Vagina (tissue), 2 donors: ENCODE measurements around the gene SAMD4B. TPM values are rescaled to one million over a fixed set of nuclear protein-coding genes. Genes with fewer than 3 reads are reported as not detected.

Experiments used
- DNase-seq, 2 donors: peaks; one replicate each; pipeline ENCODE4 v3.0.0-alpha.2; 2017; ENCODE audit errors: extremely low spot score in 2 of 2
- H3K27ac ChIP-seq: fragments of 200-600 bp; sonication (generic); one replicate; pipeline ENCODE4 v1.5.1; 2019
- H3K27me3 ChIP-seq: fragments of 200-600 bp; sonication (generic); one replicate; pipeline ENCODE4 v1.5.1; 2019
- H3K36me3 ChIP-seq, 2 donors: fragments of 200-600 bp; sonication (generic); one replicate each; pipeline ENCODE4 v1.5.1; 2017 to 2019
- H3K4me1 ChIP-seq: fragments of 200-600 bp; sonication (generic); one replicate; pipeline ENCODE4 v1.5.1; 2019
- H3K4me3 ChIP-seq, 2 donors: fragments of 200-600 bp; sonication (generic); 1 replicate in 1 of 2; 2 replicates in 1 of 2; pipeline ENCODE4 v1.5.1; 2016 to 2019
- H3K9me3 ChIP-seq: fragments of 200-600 bp; sonication (generic); one replicate; pipeline ENCODE4 v1.5.1; 2019
- POLR2A ChIP-seq, 2 donors: fragments of 450-650 bp; IDR thresholded peaks; one replicate each; pipeline ENCODE4 v1.6.1; 2017; ENCODE audit warnings: antibody characterized with exemption in 2 of 2, mild to moderate bottlenecking in 2 of 2, moderate library complexity in 2 of 2
- POLR2AphosphoS5 ChIP-seq, 2 donors: sonication (generic); formaldehyde crosslinking; IDR thresholded peaks; one replicate each; pipeline ENCODE4 v1.9.0; 2017; ENCODE audit warnings: antibody characterized with exemption in 2 of 2, mild to moderate bottlenecking in 2 of 2, low read depth in 1 of 2; ENCODE audit not compliant: insufficient read depth in 1 of 2
- intact Hi-C: fragments of 100-400 bp; cut with DNase I; formaldehyde crosslinking; loops from one replicate; pipeline ENCODE4 v1.15.1; 2023
- total RNA-seq: library from RNA; depleted of rRNA; stranded (reverse); fragments of >200 nt; gene quantifications from one replicate; pipeline ENCODE4 v1.2.3, GENCODE V29; 2016
- TF ChIP-seq, protein P1 (sequence below), 3 experiments: fragments of 450-650 bp in 2 of 3; fragments of 200-600 bp in 1 of 3; sonication (generic) in 1 of 3; IDR thresholded peaks; one replicate each; pipeline ENCODE4 v1.5.1; 2017 to 2019; ENCODE audit warnings: antibody characterized with exemption in 3 of 3, mild to moderate bottlenecking in 2 of 3, moderate library complexity in 2 of 3

Gene SAMD4B
- total RNA-seq, 1 donor from 2014 or later, result 128 TPM

DNA sequence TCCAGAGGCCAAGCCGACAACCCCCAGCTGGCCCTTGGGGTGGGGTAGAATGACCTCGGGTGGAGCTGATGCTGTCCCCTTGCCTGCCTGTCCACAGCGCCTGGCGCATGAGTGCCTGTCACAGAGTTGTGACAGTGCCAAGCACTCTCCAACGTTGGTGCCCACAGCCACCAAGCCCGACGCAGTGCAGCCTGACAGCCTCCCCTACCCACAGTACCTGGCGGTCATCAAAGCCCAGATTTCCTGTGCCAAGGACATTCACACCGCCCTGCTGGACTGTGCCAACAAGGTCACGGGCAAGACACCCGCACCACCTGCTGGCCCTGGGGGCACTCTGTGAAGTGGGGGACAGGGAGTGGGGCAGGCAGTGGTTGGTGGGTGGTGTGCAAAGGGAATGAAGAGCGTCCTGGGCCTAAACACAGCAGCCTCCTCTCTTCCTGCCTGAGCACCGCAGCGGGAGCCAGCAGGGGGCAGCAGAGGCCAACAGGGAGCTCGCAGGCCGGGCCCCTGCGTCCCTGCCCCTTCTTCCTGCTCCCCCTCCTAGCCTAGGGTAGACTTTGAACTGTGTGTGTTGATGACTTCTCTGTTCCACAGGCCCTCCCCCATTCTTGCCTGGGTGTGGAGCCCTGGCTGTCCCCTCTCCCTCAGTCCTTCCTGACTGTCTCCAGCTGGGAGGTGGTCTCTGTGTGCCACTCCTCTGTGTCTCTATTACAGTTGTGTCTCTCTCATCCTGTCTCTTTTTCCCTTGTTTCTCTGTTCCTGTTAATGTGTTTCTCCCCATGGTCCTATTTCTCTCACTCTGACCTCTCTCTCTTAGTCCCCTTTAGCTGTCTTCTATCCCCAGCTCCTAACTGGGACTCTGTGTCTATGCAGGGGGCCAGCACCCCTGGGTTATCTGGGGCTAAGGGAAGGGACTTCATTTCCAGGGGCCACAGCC lies 55.4 kb downstream of the SAMD4B start:
- peak overlapping the region in 1 of 2 donors; percentile 12 for H3K4me3 ChIP-seq
- H3K4me1 ChIP-seq, result peaks cover 54% of the 10 kb centered on the region
- peak in 1 of 2 donors; percentile 92 for DNase-seq
- peaks cover 0 to 10% of the 10 kb centered on the region in 2 donors for H3K36me3 ChIP-seq
- H3K27me3 ChIP-seq, result no peaks in the 10 kb centered on the region
- peak in 1 of 2 donors; percentile 46 for TF ChIP-seq POLR2AphosphoS5 (IDR thresholded peaks at IDR 0.05; ENCODE audit: insufficient read depth in 1 of 2, low read depth in 1 of 2)
- TF ChIP-seq POLR2A (IDR thresholded peaks at IDR 0.05), result no peak
- TF ChIP-seq, protein P1, sequence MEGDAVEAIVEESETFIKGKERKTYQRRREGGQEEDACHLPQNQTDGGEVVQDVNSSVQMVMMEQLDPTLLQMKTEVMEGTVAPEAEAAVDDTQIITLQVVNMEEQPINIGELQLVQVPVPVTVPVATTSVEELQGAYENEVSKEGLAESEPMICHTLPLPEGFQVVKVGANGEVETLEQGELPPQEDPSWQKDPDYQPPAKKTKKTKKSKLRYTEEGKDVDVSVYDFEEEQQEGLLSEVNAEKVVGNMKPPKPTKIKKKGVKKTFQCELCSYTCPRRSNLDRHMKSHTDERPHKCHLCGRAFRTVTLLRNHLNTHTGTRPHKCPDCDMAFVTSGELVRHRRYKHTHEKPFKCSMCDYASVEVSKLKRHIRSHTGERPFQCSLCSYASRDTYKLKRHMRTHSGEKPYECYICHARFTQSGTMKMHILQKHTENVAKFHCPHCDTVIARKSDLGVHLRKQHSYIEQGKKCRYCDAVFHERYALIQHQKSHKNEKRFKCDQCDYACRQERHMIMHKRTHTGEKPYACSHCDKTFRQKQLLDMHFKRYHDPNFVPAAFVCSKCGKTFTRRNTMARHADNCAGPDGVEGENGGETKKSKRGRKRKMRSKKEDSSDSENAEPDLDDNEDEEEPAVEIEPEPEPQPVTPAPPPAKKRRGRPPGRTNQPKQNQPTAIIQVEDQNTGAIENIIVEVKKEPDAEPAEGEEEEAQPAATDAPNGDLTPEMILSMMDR (IDR thresholded peaks at IDR 0.05), result peak; percentile 97 to 98 (median 97)
- H3K9me3 ChIP-seq, result no peaks in the 10 kb centered on the region
- intact Hi-C loops, result loop anchor here (5.0 to 10.0 kb wide), 2 partner anchors 45 to 137 kb away; partner anchors contain the start of gene EID2B
- H3K27ac ChIP-seq, result peak overlapping the region; percentile 97

DNA sequence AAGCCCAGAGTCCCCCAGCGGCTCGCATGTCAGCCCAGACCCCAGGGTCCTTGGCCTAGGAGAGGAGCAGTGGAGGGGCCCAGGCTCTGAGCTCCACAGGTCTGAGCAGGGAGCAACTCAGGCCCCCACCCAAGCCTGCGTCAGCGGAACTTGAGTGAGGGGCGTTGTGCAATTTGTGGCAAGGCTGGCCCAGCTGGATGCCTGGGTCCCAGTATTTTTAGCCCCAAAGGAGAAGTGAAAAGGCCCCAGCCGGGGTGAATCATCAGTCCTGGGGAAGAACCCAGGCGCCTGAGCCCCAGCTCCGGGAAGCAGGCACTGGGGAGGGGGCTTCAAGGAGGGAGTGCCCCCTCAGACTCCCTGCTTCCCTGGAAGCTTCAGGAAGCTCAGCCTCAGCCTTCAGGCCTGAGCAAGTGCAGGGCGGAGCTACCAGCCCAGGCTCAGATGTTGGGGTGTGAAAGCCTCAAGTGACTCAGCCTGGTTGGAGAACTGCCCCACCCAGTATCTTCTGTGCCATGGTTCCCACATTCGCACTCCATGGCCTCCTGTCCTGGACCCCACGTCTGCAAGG lies 56.2 kb downstream of the SAMD4B start:
- Histone ChIP-seq H3K27me3 (no peaks in the 10 kb centered on the region), H3K4me1 (peaks cover 58% of the 10 kb centered on the region), H3K27ac (peak overlapping the region; percentile 97), H3K9me3 (no peaks in the 10 kb centered on the region), H3K4me3 (peak overlapping the region in 1 of 2 donors; percentile 12), H3K36me3 (peaks cover 0 to 9% of the 10 kb centered on the region in 2 donors)
- TF ChIP-seq POLR2AphosphoS5 (IDR thresholded peaks at IDR 0.05; ENCODE audit: insufficient read depth in 1 of 2, low read depth in 1 of 2) (peak; percentile 67 to 85), POLR2A (IDR thresholded peaks at IDR 0.05) (peak in 1 of 2 donors; percentile 14)
- TF ChIP-seq, protein P1 (IDR thresholded peaks at IDR 0.05), result no peak
- peak in 1 of 2 donors; percentile 95 for DNase-seq
- intact Hi-C loops, result loop anchor here (5.0 to 10.0 kb wide), 2 partner anchors 44 to 136 kb away; partner anchors contain the start of gene EID2B

DNA sequence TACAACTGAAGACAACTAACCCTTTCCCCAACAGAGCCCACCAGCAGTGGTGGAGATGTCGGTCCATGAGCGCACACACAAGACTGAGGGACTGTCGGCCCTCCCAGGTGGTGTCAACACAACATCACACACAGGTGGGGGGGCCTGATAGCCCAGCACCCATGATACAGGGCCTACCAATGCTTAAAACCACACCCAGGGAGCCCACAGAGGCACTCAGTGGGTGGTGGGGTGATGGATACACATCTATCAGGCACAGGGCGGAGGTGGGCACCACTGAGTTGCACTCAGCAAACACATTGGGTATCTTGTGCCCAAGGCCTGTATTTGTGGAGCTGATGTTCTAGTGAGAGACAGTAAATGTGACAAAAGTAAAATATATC lies 57.4 kb downstream of the SAMD4B start:
- TF ChIP-seq, protein P1 (IDR thresholded peaks at IDR 0.05), result no peak
- TF ChIP-seq POLR2AphosphoS5 (IDR thresholded peaks at IDR 0.05; ENCODE audit: insufficient read depth in 1 of 2, low read depth in 1 of 2), result no peak
- no peak for TF ChIP-seq POLR2A (IDR thresholded peaks at IDR 0.05)
- no peak overlapping the region for H3K4me3 ChIP-seq
- no peak for DNase-seq
- no peaks in the 10 kb centered on the region for H3K9me3 ChIP-seq
- no peaks in the 10 kb centered on the region for H3K27me3 ChIP-seq
- H3K4me1 ChIP-seq, result peaks cover 60% of the 10 kb centered on the region
- intact Hi-C loops, result loop anchor here (5.0 to 10.0 kb wide), 2 partner anchors 43 to 135 kb away; partner anchors contain the start of gene EID2B
- no peaks in the 10 kb centered on the region for H3K36me3 ChIP-seq
- H3K27ac ChIP-seq, result peak overlapping the region; percentile 97

DNA sequence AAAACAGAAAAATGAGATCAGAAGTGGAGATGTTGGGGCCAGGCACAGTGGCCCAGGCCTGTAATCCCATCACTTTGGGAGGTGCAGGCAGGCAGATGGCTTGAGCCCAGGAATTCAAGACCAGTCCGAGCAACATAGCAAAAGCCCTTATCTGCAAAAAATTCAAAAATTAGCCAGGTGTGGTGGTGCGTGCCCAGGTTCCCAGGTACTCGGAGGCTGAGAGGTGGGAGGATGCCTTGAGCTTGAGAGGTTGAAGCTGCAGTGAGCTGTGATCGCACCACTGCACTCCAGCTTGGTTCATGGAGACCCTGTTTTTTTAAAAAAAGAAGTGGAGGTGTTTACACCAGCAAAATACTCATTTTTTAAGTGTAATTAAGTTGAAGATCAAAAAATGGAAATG lies 57.8 kb downstream of the SAMD4B start:
- Histone ChIP-seq H3K4me3 (no peak overlapping the region), H3K4me1 (peaks cover 64% of the 10 kb centered on the region)
- no peak for TF ChIP-seq POLR2AphosphoS5 (IDR thresholded peaks at IDR 0.05; ENCODE audit: insufficient read depth in 1 of 2, low read depth in 1 of 2)
- TF ChIP-seq POLR2A (IDR thresholded peaks at IDR 0.05), result no peak
- TF ChIP-seq, protein P1 (IDR thresholded peaks at IDR 0.05), result no peak

More for the DNA sequence above, 57.8 kb downstream of the SAMD4B start:
- DNase-seq, result no peak
- H3K36me3 ChIP-seq, result no peaks in the 10 kb centered on the region
- peak overlapping the region; percentile 97 for H3K27ac ChIP-seq
- no peaks in the 10 kb centered on the region for H3K27me3 ChIP-seq
- intact Hi-C loops, result no loop called here
- no peaks in the 10 kb centered on the region for H3K9me3 ChIP-seq
